ENCODE results near the gene INAFM2. TPM values are rescaled to one million over a fixed set of nuclear protein-coding genes. Genes with fewer than 3 reads are reported as not detected.

Gene INAFM2
- total and polyA plus RNA-seq, 10 of the 15 experiments (the other 5 are each of a cell fraction or from before 2014, with no cell fraction given), result 0.75 to 8.1 (median 3.9) TPM

- RAD21 ChIA-PET (ENCODE audit: unreplicated experiment), result interaction anchor here (0.8 to 3.4 kb wide), 5 partner anchors 18 to 126 kb away, joined by 3 to 17 read pairs (median 4); no protein-coding TSS in a partner anchor
- FAIRE-seq (no peak), ATAC-seq (no peak), DNase-seq (ENCODE audit: low read depth, low spot score) (no peak)
- TF ChIP-seq ZZZ3 (IDR thresholded peaks at IDR 0.05; ENCODE audit: control insufficient read depth, insufficient read length, low read depth) (no peak), EZH2 (IDR thresholded peaks at IDR 0.05; ENCODE audit: borderline replicate concordance, control insufficient read depth, low read depth, low read length) (no peak), ZNF622 (IDR thresholded peaks at IDR 0.05) (no peak), SREBF1 (IDR thresholded peaks at IDR 0.05; ENCODE audit: low read length) (no peak), KDM1A (IDR thresholded peaks at IDR 0.05; ENCODE audit: borderline replicate concordance) (no peak), HDGF (IDR thresholded peaks at IDR 0.05) (no peak), MXI1 (IDR thresholded peaks at IDR 0.05; ENCODE audit: low read depth, low read length) (no peak), SIN3A (IDR thresholded peaks at IDR 0.05; ENCODE audit: low read depth, low read length) (no peak), NBN (IDR thresholded peaks at IDR 0.05) (no peak), REST (IDR thresholded peaks at IDR 0.05; ENCODE audit: low read depth, low read length) (no peak), PAX8 (IDR thresholded peaks at IDR 0.05) (no peak), EGR1 (IDR thresholded peaks at IDR 0.05; ENCODE audit: borderline replicate concordance in 1 of 2, low read depth in 2 of 2, low read length in 2 of 2) (no peak), TCF7 (IDR thresholded peaks at IDR 0.05; ENCODE audit: borderline replicate concordance) (no peak), NFYA (IDR thresholded peaks at IDR 0.05; ENCODE audit: borderline replicate concordance, low read depth, low read length) (no peak), BRCA1 (IDR thresholded peaks at IDR 0.05; ENCODE audit: low read depth, low read length) (no peak), ZBTB4 (CRISPR knock-in tag; IDR thresholded peaks at IDR 0.05) (no peak)
- Histone ChIP-seq H3K4me2 (ENCODE audit: control insufficient read depth, insufficient read depth) (no peak overlapping the region), H3K27me3 (replicated peaks in 1 of 2; ENCODE audit: control insufficient read depth in 2 of 2, insufficient read depth in 2 of 2, low read length in 1 of 2) (no peaks in the 10 kb centered on the region; a peak in 1 of 4 replicates), H3K79me2 (ENCODE audit: control insufficient read depth, insufficient read depth, low read length) (no peaks in the 10 kb centered on the region), H3K4me3 (no peak overlapping the region), H3K36me3 (ENCODE audit: control insufficient read depth in 2 of 2, insufficient read depth in 2 of 2, low read length in 1 of 2) (no peaks in the 10 kb centered on the region), H4K20me1 (ENCODE audit: control insufficient read depth, insufficient read depth) (no peaks in the 10 kb centered on the region), H3K9ac (ENCODE audit: control insufficient read depth, insufficient read depth, low read length) (no peak overlapping the region), H3K9me3 (replicated peaks; ENCODE audit: control insufficient read depth, insufficient read depth, low read length) (no peaks in the 10 kb centered on the region), H3K4me1 (ENCODE audit: control insufficient read depth, insufficient read depth, low read length) (no peaks in the 10 kb centered on the region), H2AFZ (ENCODE audit: control insufficient read depth, low read depth, low read length) (no peak overlapping the region), H3K27ac (ENCODE audit: control insufficient read depth, insufficient read depth) (no peak overlapping the region)
- SMC1A ChIA-PET (ENCODE audit: uncharacterized antibody, unreplicated experiment), result interaction anchor here (0.6 to 1.5 kb wide), 5 partner anchors 23 to 207 kb away, joined by 3 to 7 read pairs (median 3); no protein-coding TSS in a partner anchor
- CTCF ChIA-PET, result interaction anchor here (0.8 to 13.7 kb wide), 16 partner anchors 9 to 177 kb away, joined by 3 to 336 read pairs (median 6); partner anchors contain the start of genes INAFM2, IVD and PLCB2
- intact Hi-C loops (cut with micrococcal nuclease; ENCODE audit: unreplicated experiment) (loop anchor here (10.0 kb wide), 1 partner anchor 161 kb away; no protein-coding TSS in a partner anchor), in situ Hi-C loops (cut with MboI) (no loop called here)
- POLR2A ChIA-PET, result no interaction called here
- no TSS peak for BruUV-seq (replicated peaks)
- WGBS (ENCODE audit: insufficient coverage, insufficient replicate concordance, low lambda C conversion rate, missing lambda C conversion rate), result 22% methylated on average over 9 of the region's 10 CpGs
Measured at GRCh38 chr15:40343512-40343911, 20.0 kb downstream of the INAFM2 start.
